GM18951 (cell line): ENCODE results near the gene MARK3.
"Not testable (repeated sequence)": the region's sequence is repeated elsewhere in the genome, so short reads cannot be mapped to it uniquely, and the experiment has no call there.

Source experiments
- POLR2A ChIP-seq: IDR thresholded peaks from 4 replicates; pipeline ENCODE4 v1.6.1; 2011; ENCODE audit warnings: mild to moderate bottlenecking; ENCODE audit not compliant: insufficient read length, insufficient read depth; ENCODE audit errors: extremely low read depth
- in situ Hi-C: fragments of 300-500 bp; cut with MboI; formaldehyde crosslinking; loops from one replicate; pipeline ENCODE4 v1.12.0; 2022; ENCODE audit warnings: low sequenced_read_pairs, mixed read lengths, inconsistent platforms; ENCODE audit not compliant: unreplicated experiment

MARK3 gene

DNA sequence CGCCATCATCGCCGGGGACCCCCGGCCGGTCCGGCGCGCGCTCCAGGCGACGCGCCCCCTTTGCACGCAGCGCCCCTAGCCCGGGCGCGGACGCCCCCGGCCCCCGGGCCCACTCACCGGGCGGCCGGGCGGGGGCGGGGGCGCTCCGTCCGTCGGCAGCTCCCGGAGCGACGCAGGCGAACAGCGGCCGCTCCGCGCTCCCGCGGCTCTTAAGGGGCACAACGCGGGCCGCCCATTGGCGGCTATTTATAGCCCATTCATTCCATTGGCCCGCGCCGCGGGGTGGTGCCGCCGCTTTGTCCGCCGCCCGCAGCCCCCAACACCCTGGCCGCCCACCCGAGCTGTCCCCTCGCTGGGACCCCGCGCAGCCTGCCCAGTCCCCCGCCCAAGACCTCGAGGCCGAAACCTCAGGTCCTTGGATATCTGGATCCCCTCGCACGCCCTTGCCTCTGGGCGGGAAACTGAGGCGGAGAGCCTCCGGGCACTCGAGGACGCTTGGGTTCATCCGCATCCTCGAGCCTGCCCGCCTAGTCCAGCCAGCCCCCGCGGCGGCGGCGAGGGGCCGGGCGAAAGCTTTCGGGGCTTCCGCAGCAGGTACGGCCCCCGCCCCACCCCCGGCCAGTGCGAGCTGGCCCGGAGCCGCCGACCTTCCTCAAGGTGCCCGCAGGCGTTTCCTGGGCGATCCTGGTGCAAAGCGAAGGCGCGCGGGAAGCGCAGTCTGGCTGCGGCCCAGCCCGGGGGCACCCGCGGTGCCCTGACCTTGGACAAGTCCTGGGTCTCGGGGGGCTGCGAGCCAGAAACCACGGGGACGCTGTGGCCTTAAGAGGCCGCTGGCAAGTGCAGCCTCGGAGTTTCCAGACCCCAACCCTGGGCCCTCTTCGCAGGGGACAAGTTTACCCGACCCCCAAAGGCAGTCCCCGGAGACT is 137.7 kb downstream of the MARK3 start, which contains the start of gene CKB:
Gene CKB (minus strand): TSS at position 182 of the 926 bp plus-strand sequence. CDS start 337 bp downstream, outside the sequence.
- TF ChIP-seq POLR2A, result no peak

DNA sequence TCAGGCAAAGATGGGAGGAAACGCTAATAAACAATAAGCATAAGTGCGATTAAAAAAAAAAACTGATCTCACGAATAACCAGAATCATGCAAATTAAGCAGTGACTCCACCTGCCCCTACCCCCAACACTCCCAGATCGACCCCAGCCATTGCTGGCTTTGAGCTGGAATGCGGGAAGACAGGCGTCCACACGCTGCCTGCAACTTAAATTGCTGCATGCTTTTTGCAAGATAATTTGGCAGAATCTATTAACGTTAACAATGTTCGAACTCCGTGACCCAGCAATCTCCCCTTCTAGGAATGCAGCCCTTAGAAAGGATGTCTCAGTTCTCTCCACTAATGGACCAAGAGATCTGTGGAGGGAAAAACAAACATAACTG is 138.3 kb downstream of the MARK3 start:
- TF ChIP-seq POLR2A, result no peak
- in situ Hi-C loops, result no loop called here

More for the DNA sequence above, 137.7 kb downstream of the MARK3 start, which contains the start of gene CKB:
- in situ Hi-C loops, result no loop called here

- TF ChIP-seq POLR2A, result no peak
- in situ Hi-C loops, result no loop called here
Measured at GRCh38 chr14:103524002-103524935, 139.1 kb downstream of the MARK3 start.

DNA sequence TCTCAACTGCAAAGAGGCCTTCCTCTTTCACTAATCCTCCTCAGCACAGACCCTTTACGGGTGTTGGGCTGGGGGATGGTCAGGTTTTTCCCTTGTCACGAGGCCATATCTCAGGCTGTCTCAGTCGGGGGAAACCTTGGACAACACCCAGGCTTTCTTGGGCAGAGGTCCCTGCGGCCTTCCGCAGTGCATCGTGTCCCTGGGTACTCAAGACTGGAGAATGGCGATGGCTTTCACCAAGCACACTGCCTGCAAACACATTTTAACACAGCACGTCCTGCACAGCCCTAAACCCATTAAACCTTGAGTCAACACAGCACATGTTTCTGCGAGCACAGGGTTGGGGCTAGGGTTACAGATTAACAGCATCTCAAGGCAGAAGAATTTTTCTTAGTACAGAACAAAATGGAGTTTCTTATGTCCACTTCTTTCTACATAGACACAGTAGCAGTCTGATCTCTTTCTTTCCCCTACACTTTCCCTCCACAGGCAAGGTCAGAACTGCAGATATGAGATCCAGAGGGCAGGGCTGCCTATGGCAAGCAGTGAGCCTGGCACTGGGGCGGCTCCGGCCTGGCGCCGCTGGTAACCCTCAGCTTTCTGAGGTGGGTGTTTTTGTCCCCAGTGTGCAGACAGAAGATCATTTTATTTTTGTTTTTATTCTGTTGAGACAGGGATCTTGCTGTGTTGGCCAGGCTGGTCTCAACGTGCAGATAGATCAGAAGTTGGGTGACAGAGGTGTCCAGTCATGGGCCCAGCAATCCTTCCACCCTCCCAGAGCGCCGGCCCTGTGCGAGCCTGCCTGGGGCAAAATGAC is 140.4 kb downstream of the MARK3 start:
- in situ Hi-C loops, result not testable (repeated sequence)

GRCh38 chr14:103526247-103526913 is 141.2 kb downstream of the MARK3 start:
- no peak for TF ChIP-seq POLR2A
- in situ Hi-C loops, result no loop called here

GRCh38 chr14:103526914-103527248 is 141.7 kb downstream of the MARK3 start:
- no peak for TF ChIP-seq POLR2A
- in situ Hi-C loops, result no loop called here

DNA sequence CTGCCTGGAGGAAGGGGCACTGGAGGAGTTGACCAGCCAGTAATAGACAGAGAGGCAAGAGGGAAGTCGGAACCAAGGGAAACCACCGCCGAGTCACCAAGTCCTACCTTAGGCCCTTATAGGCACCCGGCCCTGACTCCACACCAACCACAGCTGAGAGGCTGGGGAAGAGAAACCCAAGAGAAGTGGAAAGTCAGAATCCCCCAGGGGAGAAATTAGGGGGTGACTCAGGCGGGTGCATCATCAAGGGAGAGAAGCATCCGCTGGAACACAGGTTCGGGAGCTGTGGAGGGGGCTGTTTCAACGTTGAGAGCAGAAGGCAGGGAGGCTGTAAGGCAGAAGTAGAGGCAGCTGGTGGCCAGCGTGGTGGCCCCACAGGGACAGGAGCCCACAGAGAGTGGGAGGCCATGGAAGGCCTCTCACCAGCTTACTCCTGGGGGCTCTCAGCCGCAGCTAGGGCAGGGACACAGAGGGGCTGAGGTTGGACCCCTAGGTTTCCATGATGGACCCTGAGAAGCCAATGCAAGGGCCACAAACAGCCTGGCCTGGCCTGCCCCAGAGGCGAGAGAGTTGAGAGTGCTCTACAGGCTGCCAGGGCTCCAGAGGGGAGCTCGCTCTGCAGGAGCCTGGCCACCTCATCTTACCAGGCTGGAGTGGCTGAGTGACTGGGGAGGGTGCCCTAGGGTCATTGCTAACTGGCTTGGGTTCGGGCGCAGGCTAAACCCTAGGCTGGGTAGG is 142.4 kb downstream of the MARK3 start:
- TF ChIP-seq POLR2A, result peak; percentile 30
- in situ Hi-C loops, result no loop called here

GRCh38 chr14:103528146-103528586 is 143.0 kb downstream of the MARK3 start:
- in situ Hi-C loops, result no loop called here
- TF ChIP-seq POLR2A, result no peak

DNA sequence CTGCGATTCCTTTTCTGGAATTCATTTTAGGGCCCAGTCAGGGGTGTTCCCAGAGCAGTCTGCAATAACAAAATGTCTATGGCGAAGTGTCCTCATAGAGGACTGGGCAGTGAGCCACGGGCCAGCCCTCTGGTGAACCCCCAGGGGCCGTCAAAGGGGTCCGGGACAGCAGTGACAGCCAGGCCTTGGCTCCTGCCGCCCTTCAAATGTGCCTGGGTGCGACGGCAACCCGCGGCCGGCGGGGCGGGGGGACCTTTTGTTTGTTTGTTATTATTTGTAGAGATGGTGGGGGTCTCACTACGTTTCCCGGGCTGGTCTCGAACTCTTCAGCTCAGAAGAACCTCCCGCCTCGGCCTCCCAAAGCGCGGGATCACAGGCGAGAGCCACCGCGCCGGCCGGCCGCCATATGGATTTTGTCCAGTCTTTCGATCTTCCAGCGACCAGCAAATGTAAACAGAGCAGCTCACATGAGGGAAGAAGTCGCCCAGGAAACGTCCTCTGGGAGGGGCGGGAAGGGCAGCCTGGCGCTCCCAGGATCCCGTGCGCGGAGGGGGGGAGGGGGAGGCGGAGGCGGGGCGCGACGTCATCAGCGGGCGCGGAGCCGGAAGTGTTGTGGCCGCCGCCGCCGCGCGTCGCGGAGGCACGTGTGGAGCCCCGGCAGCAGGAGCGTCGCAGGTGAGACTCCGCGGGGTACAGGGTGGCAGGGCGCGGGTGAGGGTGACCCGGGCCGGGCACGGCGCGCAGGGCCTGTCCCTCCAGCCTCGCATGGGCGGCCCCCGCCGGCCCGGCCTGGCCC is 143.6 kb downstream of the MARK3 start, which contains the start of gene TRMT61A:
Gene TRMT61A (plus strand): TSS at position 610 of the 796 bp plus-strand sequence. CDS start 783 bp downstream, outside the sequence.
- peak; percentile 78 for TF ChIP-seq POLR2A
- in situ Hi-C loops, result no loop called here

GRCh38 chr14:103529383-103530365 is 144.5 kb downstream of the MARK3 start:
- no peak for TF ChIP-seq POLR2A
- in situ Hi-C loops, result no loop called here

GRCh38 chr14:103530390-103530789 is 145.2 kb downstream of the MARK3 start:
- TF ChIP-seq POLR2A, result no peak
- in situ Hi-C loops, result no loop called here
